T-helper 2 cell (primary cell): Measurements from ENCODE around the gene ARHGDIA.
"Not testable (repeated sequence)": the region's sequence is repeated elsewhere in the genome, so short reads cannot be mapped to it uniquely, and the experiment has no call there.

Source experiments
- DNase-seq, 5 experiments: peaks; one replicate each; pipeline versions ENCODE4 v3.0.0 to v3.0.0-alpha.2; 2012 to 2022
- total RNA-seq, 2 donors: gene quantifications; one replicate each; lab custom pipeline; 2026; lab: John Stamatoyannopoulos, UW

The ARHGDIA gene
- total RNA-seq: 236 to 317 reads per million in 2 donors

GRCh38 chr17:81870981-81871386 lies at the start of gene ARHGDIA:
Gene ARHGDIA (minus strand): TSS chr17:81871337. CDS start chr17:81869930, 1,407 bp downstream.
- DNase-seq: no peak

- DNase-seq: no peak
Observed at GRCh38 chr17:81918832-81919545, 47.9 kb upstream of the ARHGDIA start.

- DNase-seq: not testable (repeated sequence)
Observed at GRCh38 chr17:81918333-81918669, 47.2 kb upstream of the ARHGDIA start.

GRCh38 chr17:81917565-81918332 lies 46.6 kb upstream of the ARHGDIA start, which contains the start of gene SIRT7:
Gene SIRT7 (minus strand): TSS chr17:81918176. CDS start chr17:81918131, 45 bp downstream.
- peak; percentile 67 to 86 (median 78) for DNase-seq

- DNase-seq: no peak
Observed at GRCh38 chr17:81916234-81917001, 45.3 kb upstream of the ARHGDIA start.

- no peak for DNase-seq
Observed at GRCh38 chr17:81915331-81915730, 44.2 kb upstream of the ARHGDIA start.

- no peak for DNase-seq
Observed at GRCh38 chr17:81914103-81914850, 43.1 kb upstream of the ARHGDIA start.

GRCh38 chr17:81913394-81914102 lies 42.4 kb upstream of the ARHGDIA start:
- no peak for DNase-seq

- DNase-seq: no peak
Observed at GRCh38 chr17:81912441-81913309, 41.5 kb upstream of the ARHGDIA start.

- no peak for DNase-seq
Observed at GRCh38 chr17:81911969-81912368, 40.8 kb upstream of the ARHGDIA start.

GRCh38 chr17:81911277-81911961 lies 40.3 kb upstream of the ARHGDIA start, which contains the start of gene PCYT2:
Gene PCYT2 (minus strand): TSS chr17:81911399. CDS start chr17:81911355, 44 bp downstream.
- peak; percentile 85 to 94 (median 93) for DNase-seq

- DNase-seq: peak in 1 of 5 experiments; percentile 12
Observed at GRCh38 chr17:81910840-81911276, 39.7 kb upstream of the ARHGDIA start.

GRCh38 chr17:81909966-81910839 lies 39.1 kb upstream of the ARHGDIA start:
- no peak for DNase-seq

- DNase-seq: no peak
Observed at GRCh38 chr17:81909231-81909630, 38.1 kb upstream of the ARHGDIA start.

GRCh38 chr17:81908793-81909192 lies 37.7 kb upstream of the ARHGDIA start:
- no peak for DNase-seq

GRCh38 chr17:81907219-81908145 lies 36.3 kb upstream of the ARHGDIA start:
- no peak for DNase-seq

GRCh38 chr17:81906476-81907218 lies 35.5 kb upstream of the ARHGDIA start:
- no peak for DNase-seq
